HG03565 (cell line): ENCODE data around the gene RNH1.

Source experiments
- ATAC-seq: cut with Tn5 transposase; IDR thresholded peaks from one replicate; pipeline ENCODE4 v1.9.1; 2021; ENCODE audit warnings: mild to moderate bottlenecking, moderate library complexity; ENCODE audit not compliant: unreplicated experiment

Gene RNH1

GRCh38 chr11:506995-507726, at the start of gene RNH1:
RNH1 (minus strand) TSS chr11:507242; CDS start chr11:502162, 5,080 bp downstream.
- ATAC-seq, result peak; percentile 30

DNA sequence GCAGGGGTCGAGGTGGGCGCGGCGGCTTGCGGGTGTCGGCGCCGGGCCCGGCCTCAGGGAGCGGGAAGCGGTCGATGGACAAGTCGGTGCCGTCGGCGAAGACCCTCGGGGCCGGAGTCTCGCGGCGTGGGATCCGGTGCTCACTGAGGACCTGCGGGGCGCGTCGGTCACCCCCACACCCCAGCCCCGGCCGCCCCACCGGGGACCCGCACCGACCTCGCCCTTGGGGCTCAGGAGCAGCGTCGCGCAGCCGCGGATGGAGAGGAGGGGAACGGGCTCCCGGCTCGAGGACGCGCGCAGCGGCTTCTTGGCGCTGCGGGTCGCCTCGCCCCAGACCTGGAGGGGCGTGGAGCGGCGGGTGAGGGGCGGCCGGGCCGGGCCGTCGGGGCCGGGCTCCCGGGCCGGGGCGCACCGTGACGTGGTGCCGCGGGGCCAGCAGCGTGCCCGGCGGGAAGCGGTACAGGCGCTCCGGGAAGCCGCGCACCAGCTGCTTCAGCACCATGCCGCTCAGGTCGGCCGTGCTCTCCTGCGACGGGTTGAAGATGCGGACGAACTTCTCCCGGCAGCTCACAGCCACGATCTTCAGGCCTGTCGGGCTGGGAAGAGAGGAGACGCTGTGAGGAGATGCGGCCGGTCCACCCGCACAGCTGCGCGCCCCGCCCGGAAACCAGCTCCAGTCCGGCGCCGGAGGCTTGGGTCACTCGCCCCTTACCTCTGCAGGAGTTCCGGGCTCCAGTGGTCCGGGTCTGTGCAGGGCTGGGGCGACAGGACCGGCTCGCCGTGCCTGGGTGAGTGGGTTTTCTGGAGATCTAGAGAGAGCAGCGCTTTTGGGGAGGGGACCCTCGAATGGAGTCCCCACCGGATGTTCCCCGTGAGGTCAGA, 49.0 kb upstream of the RNH1 start:
- no peak for ATAC-seq

- ATAC-seq, result no peak
These were observed 48.3 kb upstream of the RNH1 start for GRCh38 chr11:555227-555779.

DNA sequence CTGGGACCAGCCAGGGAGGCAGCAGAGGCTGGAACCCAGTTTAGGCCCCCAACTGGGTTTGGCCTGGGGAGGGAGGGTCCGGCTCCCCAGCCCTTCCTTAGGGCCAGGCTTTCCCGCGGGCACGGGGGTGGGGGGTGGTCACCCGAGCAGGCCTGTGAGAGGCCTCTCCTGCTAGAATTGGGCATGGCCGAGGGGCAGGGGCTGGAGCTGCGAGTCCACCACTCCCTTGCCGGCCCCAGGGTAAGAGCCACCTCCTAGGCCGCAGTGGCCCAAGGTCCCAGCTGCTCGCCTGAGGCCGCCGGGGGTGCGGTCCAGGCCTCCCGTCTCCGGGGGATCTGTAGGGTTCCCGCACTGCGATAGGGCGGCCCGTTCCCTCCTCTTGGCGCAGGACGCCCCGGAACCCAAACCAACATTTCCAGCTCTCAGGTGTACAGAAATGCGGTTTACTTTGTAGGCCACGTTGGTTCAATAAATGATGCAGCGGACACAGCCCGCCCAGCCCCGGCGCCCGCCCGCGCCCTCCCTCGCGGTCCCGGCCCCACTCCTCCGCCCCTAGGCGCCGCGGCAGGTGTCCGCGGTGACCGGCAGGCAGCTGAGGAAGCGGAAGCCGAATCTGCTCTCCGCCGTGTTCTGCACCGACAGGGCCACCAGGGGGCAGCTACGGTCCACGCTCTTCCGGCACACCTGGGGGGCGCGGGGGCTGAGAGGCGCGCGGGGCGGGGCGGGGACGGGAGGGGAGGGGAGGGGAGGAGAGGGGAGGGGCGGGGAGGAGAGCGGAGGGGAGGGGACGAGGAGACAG, 47.6 kb upstream of the RNH1 start:
- ATAC-seq, result peak; percentile 47

DNA sequence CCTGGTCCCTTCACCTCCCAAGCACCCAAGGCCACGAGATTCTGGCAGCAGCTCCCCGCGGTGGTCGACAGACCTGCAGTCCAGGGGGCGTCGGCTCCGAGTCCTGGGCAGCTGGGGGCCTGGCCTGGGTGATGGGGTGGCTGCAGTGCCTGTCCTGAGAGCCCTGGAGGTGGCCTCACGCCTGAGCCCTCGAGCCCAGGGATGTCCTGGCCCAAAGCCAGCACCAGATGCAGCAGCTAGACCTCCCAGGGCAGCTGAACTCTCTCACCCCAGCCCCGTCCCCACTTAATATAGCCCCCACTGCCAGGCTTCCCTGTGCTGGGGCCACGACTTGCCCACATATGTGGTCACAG, 46.9 kb upstream of the RNH1 start:
- no peak for ATAC-seq

GRCh38 chr11:553083-553987, 46.3 kb upstream of the RNH1 start:
- ATAC-seq, result no peak

- ATAC-seq, result no peak
These were observed 44.6 kb upstream of the RNH1 start for GRCh38 chr11:551596-551995.

- no peak for ATAC-seq
These were observed 44.1 kb upstream of the RNH1 start for GRCh38 chr11:551131-551530.

GRCh38 chr11:550746-551085, 43.7 kb upstream of the RNH1 start:
- no peak for ATAC-seq

DNA sequence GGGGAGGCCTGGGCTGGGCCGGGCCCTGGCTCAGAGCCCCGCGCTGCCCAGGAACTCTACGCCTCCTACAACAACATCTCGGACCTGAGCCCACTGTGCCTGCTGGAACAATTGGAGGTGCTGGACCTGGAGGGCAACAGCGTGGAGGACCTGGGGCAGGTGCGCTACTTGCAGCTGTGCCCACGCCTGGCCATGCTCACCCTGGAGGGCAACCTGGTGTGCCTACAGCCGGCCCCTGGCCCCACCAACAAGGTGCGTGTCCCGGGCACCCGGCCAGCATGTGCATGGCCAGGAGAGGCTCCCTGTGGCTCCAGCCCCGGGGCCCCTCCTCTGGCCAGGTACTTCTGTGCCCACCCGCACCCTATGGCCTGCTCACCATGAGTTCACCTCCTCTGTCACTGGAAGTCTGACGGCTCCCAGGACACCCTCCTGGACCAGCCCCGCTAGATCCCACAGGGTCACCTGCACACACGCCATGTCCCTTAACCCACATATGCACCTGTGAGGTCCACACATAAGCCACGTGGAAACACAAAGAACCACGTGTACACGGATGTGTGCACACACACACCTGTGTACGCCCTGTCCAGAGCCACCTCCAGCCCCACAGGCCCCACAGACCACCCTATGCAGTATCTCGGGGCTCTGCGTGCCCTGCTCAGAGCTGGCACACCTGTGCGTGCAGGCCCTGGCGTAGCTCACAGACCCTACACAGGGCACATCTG, 43.1 kb upstream of the RNH1 start:
- no peak for ATAC-seq

- no peak for ATAC-seq
These were observed 41.9 kb upstream of the RNH1 start for GRCh38 chr11:548700-549603.

- no peak for ATAC-seq
These were observed 38.1 kb upstream of the RNH1 start for GRCh38 chr11:545171-545570.

DNA sequence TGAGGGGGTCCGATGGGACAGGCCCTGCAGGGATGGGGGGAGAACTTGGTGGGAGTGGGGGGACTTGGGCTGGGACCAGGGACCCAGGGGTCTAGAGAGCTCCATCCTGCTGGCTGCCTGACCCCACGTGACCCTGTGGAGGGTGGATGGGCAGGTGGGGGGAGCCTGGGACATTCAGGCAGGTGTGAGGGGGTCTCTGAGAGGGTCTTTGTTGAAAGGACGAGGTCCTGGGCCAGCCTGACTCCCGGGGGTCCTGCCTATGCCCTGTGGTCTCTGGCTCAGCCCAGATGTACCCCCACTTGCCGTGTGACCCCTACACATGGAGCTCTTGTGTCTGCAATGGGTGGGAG, 37.8 kb upstream of the RNH1 start:
- no peak for ATAC-seq

DNA sequence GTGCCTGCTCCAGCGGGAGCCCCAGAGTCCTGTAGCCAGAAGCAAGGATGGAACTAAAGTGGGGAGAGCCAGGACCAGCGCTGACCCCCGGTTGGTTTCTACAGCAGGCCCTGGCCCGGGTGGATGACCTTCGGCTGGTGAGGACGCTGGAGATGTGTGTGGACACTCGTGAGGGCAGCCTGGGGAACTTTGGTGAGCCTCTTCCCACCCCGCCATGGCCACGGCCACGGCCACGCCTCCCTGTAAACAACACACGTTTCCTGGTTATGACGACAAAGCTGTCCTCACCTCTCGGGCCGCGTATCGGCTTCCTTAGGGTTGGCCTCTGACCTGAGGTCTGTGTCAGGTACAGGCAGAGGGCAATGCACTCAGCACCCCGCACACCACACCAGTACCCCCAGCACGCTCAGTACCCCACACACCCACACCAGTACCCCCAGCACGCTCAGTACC, 34.4 kb upstream of the RNH1 start:
- no peak for ATAC-seq

DNA sequence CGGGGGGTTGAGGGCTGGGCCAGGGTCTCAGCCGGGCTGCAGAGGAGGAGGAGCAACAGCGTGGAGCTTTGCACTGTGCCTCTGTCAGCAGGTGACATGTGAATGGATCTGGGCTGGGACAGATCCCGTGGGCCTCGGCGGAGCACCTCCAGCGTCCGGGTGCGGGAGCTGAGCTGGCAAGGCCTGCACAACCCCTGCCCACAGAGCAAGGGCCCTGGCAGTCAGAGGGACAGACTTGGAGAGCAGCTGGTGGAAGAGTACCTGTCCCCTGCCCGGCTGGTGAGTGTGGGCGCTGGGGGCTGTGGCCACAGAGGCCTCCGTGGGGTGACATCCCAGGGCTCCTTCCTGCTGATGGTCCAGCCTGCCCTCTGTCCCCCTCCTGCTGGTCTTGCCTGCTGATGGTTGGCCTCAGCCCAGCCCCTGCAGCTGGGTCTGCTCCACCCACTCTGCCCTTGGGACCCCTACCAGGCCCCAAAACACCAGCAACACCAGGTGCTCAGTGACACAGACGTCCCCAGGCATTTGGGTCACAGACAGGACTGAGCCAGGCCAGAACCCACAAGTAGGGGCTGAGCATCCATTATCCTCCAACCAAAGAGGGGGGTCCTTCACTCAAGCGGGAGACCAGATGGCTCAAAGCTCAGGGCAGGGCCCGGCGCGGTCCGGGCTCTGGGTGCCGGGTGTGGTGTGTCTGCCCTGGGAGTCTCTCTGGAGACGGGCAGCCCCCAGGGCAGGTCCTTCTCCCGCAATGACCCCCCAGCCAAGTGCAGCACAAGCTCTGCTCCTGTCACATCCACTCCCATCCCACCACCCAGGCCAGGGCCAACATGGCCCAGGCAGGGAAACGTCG, 33.8 kb upstream of the RNH1 start:
- no peak for ATAC-seq

DNA sequence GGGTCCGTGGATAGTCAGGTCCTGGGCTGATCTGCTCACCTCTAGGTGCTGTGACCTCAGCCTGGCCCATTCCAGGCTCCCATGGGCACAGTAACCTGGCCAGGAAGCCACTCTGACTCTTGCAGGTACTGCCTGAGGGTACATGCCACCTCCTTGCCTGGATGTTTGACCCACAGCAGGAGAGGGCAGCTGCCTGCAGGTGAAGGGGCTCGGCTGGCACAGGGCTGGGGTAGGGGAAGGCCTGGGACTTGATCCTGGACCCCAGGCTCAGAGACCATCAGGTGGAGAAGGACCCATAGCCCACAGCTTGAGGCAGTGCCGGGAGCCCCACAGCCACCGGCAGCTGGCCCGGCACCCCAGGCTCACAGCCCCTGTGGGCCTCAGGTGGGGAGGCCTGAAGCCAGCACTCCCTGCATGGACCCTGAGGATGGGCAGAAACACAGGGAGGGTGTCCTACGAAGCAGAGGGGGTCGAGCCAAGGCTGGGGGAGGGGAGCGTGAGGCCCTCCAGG, 33.0 kb upstream of the RNH1 start:
- no peak for ATAC-seq

- no peak for ATAC-seq
These were observed 31.5 kb upstream of the RNH1 start for GRCh38 chr11:538431-539051.
